A673 (cell line): ENCODE results near the gene RIN1.

Experiments used
- CTCF ChIP-seq: fragments of 300-800, 200-600 bp; sonication (generic); conservative IDR thresholded peaks from 2 replicates; pipeline ENCODE4 v1.5.1; 2017; ENCODE audit warnings: low read depth, mild to moderate bottlenecking, antibody characterized with exemption, low read length, moderate library complexity, mixed read lengths
- EZH2 ChIP-seq: fragments of 200-600 bp; sonication (generic); IDR thresholded peaks from 2 replicates; pipeline ENCODE4 v1.6.1; 2017; ENCODE audit warnings: borderline replicate concordance, low read depth, mild to moderate bottlenecking, mixed read lengths, antibody characterized with exemption, low read length; ENCODE audit not compliant: poor library complexity, severe bottlenecking

GRCh38 chr11:66314561-66315497, 21.4 kb downstream of the RIN1 start:
- TF ChIP-seq CTCF (no peak), EZH2 (no peak)
